ENCODE results near the gene CHRM2. TPM values are rescaled to one million over a fixed set of nuclear protein-coding genes. Genes with fewer than 3 reads are reported as not detected.

The CHRM2 gene
- total RNA-seq, 1 experiment from 2014 or later: not detected

DNA sequence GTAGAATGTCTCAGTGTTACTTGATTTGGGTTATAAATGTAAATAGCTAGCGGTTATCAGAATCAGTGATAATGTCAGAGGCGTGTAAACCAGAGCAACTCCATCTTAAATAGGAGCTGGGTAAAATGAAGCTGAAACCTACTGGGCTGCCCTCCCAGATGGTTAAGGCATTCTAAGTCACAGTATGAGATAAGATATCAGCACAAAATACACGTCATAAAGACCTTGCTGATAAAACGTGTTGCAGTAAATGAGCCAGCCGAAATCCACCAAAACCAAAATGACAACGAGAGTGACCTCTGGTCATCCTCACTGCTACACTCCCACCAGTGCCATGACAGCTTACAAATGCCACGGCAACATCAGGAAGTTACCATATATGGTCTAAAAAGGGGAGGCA, 172.3 kb downstream of the CHRM2 start:
- TF ChIP-seq POLR2A (IDR thresholded peaks at IDR 0.05; ENCODE audit: borderline replicate concordance, extremely low read depth, insufficient read depth, insufficient read length) (no peak), ZFX (IDR thresholded peaks at IDR 0.05) (no peak), SP1 (IDR thresholded peaks at IDR 0.05; ENCODE audit: low read depth) (no peak), EZH2phosphoT487 (IDR thresholded peaks at IDR 0.05; ENCODE audit: borderline replicate concordance) (no peak), ELF1 (IDR thresholded peaks at IDR 0.05; ENCODE audit: borderline replicate concordance, low read depth) (no peak), ZNF274 (IDR thresholded peaks at IDR 0.05; ENCODE audit: low read depth, low read length) (no peak), ATF3 (IDR thresholded peaks at IDR 0.05) (no peak), SIN3A (IDR thresholded peaks at IDR 0.05; ENCODE audit: low read depth) (no peak), YY1 (IDR thresholded peaks at IDR 0.05; ENCODE audit: extremely low read depth, insufficient replicate concordance, low read depth, low read length) (no peak), RAD21 (IDR thresholded peaks at IDR 0.05; ENCODE audit: low read depth) (no peak)
- TF ChIP-seq, protein P1, sequence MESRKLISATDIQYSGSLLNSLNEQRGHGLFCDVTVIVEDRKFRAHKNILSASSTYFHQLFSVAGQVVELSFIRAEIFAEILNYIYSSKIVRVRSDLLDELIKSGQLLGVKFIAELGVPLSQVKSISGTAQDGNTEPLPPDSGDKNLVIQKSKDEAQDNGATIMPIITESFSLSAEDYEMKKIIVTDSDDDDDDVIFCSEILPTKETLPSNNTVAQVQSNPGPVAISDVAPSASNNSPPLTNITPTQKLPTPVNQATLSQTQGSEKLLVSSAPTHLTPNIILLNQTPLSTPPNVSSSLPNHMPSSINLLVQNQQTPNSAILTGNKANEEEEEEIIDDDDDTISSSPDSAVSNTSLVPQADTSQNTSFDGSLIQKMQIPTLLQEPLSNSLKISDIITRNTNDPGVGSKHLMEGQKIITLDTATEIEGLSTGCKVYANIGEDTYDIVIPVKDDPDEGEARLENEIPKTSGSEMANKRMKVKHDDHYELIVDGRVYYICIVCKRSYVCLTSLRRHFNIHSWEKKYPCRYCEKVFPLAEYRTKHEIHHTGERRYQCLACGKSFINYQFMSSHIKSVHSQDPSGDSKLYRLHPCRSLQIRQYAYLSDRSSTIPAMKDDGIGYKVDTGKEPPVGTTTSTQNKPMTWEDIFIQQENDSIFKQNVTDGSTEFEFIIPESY (IDR thresholded peaks at IDR 0.05; ENCODE audit: extremely low read depth, insufficient replicate concordance, low read length): no peak
- TF ChIP-seq, protein P2, sequence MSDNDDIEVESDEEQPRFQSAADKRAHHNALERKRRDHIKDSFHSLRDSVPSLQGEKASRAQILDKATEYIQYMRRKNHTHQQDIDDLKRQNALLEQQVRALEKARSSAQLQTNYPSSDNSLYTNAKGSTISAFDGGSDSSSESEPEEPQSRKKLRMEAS (IDR thresholded peaks at IDR 0.05): no peak
- intact Hi-C loops (cut with micrococcal nuclease): no loop called here
- no TSS peak for BruUV-seq (replicated peaks)
- ATAC-seq (no peak), DNase-seq (ENCODE audit: low read depth, low spot score) (no peak)
- H3K4me1 ChIP-seq (ENCODE audit: control insufficient read depth in 1 of 2, insufficient read depth in 2 of 2, low read length in 2 of 2): no peaks in the 10 kb centered on the region
- no peaks in the 10 kb centered on the region for H3K79me2 ChIP-seq (ENCODE audit: insufficient read depth, low read length)
- ChIA-PET CTCF (no interaction called here), RAD21 (ENCODE audit: low non-redundant PET in 1 of 2, low total read pairs in 2 of 2, uncharacterized antibody in 2 of 2, unreplicated experiment in 2 of 2) (no interaction called here), POLR2A (no interaction called here)
- no peaks in the 10 kb centered on the region for H3K9me2 ChIP-seq (ENCODE audit: insufficient read depth)
- no peaks in the 10 kb centered on the region for H4K20me1 ChIP-seq (ENCODE audit: insufficient read depth)
- no peak overlapping the region for H3K9ac ChIP-seq (ENCODE audit: low read length)
- no peak overlapping the region for H2AFZ ChIP-seq (ENCODE audit: low read depth, low read length, poor library complexity, severe bottlenecking)
- H3K4me2 ChIP-seq (ENCODE audit: low read length): no peak overlapping the region
- H3K4me3 ChIP-seq (replicated peaks in 1 of 2; ENCODE audit: low read depth in 1 of 2, low read length in 2 of 2): no peak overlapping the region
- H3K27ac ChIP-seq (ENCODE audit: low read depth, low read length): no peak overlapping the region
- no peaks in the 10 kb centered on the region for H3K36me3 ChIP-seq (ENCODE audit: control insufficient read depth in 1 of 2, insufficient read depth in 2 of 2, low read length in 2 of 2)
- no peaks in the 10 kb centered on the region for H3K27me3 ChIP-seq (ENCODE audit: insufficient read depth, low read length)
- H3K9me3 ChIP-seq (ENCODE audit: control insufficient read depth in 1 of 2, insufficient read depth in 1 of 2, low read depth in 1 of 2, low read length in 2 of 2): peaks cover 7% of the 10 kb centered on the region in 2 experiments; a peak in 2 of 4 replicates
